Measurements from ENCODE around the gene TAS2R7.
"Not testable (repeated sequence)": the region's sequence is repeated elsewhere in the genome, so short reads cannot be mapped to it uniquely, and the experiment has no call there.

TAS2R7 gene, protein sequence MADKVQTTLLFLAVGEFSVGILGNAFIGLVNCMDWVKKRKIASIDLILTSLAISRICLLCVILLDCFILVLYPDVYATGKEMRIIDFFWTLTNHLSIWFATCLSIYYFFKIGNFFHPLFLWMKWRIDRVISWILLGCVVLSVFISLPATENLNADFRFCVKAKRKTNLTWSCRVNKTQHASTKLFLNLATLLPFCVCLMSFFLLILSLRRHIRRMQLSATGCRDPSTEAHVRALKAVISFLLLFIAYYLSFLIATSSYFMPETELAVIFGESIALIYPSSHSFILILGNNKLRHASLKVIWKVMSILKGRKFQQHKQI

DNA sequence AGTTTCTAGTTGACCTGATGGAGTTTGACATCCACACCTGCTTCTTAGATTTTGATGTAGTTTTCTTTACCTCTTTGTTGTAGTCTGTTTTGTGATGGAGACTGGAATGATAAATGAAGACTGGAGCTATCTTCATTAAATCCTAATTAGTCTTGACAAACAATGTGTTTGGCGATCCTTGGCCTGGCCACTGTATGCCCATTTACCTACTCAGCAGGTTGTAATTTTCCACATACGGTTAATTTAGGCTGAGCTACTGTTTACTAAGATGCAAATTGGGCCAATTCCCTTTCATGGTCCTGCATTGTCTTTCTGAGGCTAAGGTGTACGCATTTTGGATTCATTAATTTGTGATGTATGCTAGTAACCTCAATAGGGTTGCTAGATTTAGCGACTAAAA lies at the start of gene TAS2R7:
Gene TAS2R7, minus strand, starts transcription at position 41 of the 400 bp plus-strand sequence. CDS start 57 bp downstream, outside the sequence.
- no peak for DNase-seq

DNA sequence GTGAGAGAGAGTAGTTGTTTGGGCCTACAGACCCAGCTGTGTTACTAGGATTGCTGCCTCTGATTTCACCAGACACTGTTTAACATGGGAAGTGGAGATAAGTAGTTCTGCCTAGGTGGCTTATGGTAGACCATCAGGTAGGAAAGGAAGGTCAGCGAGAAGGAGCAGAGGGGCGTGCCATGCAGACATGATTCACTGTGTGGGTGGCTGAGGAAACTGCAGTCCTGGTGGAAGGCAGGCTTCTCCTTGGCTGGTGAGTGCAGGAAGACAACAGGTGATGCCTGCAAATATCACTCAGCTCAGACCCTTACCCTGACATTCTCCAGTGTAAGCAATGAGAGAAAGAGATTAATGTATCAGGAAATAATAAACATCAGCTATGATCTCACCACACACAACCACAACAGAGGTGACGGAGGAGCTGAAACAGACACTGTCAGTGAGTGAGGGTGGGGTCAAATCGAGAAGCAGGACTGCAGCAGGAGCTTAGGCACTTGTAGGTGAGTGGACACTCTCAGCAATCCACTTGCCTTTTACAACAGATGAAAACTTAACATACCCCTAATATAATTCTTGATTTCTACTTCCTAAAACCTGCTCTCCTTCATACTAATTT lies 48.9 kb upstream of the TAS2R7 start:
- DNase-seq: no peak

DNA sequence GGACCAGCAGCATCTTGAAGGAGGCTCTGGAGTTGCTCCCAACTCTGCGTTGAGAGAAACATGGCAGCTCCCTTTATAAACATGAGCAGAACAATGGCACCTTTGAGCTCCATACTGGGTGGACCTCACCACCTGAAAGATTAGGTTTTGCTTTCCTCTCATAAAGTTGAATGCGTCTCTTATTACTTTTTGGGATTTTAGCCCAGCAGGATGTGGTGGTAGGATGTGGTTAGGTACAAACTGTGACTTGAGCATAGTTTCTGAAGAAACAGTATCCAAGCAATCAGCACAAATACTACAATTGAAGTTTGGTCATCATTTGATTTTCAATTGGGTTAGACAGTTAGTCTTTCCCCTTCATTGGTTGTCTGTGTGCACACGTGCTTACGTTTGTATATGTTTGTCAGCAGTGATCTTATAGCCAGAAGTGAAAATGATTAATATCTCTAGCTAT lies 47.0 kb upstream of the TAS2R7 start, which contains the start of gene PRR4:
Gene PRR4, minus strand, starts transcription at position 51 of the 454 bp plus-strand sequence. Its CDS starts 38 bp downstream, at position 13.
- no peak for DNase-seq

DNA sequence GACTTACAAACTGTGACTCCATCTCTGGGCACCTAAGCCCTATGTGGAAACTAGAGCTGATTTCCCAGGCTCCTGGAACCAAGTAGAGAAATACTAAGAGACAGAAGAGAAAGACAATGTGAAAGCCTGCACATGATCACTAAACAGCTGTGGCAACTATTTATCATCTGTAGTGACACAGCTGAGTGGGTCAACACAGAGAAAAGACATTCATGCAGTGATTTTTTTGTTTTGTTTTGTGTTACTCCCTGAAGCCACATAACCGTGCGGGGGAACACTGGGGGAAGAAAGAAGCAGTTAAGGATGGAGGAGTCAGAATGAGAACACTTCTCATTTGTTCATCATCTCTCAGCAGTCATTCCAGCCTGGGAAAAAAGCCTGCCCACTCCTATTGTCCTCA lies 45.3 kb upstream of the TAS2R7 start:
- no peak for DNase-seq

DNA sequence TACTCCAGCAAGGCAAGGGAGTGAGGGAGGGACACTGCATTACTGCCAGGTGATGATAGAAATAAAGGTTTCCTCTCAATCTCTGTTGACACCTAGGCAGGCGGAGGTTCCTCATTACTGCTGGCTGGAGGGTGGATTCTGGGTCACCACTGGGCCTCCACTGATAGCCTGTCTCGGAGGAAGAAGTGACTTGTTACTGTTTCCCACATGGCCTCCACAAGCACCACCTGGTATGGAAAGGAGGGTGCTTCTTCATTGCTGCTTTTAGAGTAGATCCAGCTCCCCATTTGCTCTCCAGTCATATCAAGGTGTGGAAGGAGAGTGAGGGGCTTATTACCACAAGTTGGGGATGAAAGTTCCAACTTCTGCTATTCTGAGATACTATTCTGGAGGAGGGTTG lies 40.4 kb upstream of the TAS2R7 start:
- DNase-seq: no peak

DNA sequence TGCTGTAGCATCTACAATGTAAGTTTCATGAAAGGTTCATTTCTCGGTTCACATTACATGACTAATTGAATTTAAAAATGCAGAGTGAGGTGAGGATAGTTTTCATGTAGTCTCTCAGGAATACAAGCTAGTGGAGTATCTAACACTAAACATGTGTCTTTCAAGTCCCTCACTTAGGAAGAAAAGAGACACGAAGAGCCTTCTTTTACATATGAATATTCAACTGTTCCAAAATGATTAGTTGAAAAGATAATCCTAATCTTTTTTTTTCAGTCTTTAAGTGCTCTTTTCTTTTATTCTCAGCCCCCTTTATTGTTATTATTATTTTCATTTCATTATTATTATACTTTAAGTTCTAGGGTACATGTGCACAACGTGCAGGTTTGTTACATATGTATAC lies 36.0 kb upstream of the TAS2R7 start:
- DNase-seq: no peak

DNA sequence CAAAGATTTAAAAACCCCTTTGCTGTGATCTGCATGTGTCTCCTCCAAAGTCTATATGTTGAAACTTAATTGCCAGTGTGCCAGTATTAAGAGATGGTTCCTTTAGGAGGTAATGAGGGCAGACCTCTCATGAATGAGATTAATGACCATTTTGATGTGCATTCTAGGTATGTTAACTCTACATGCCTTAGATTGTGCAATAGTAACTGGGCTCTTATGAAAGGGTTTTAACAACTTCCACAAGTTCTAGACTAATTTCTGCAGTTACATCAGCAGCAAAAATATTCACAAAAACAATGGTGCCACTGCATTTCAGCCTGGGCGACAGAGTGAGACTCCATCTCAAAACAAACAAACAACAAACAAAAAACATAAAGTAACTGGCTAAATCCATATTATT lies 27.6 kb upstream of the TAS2R7 start:
- DNase-seq: no peak

DNA sequence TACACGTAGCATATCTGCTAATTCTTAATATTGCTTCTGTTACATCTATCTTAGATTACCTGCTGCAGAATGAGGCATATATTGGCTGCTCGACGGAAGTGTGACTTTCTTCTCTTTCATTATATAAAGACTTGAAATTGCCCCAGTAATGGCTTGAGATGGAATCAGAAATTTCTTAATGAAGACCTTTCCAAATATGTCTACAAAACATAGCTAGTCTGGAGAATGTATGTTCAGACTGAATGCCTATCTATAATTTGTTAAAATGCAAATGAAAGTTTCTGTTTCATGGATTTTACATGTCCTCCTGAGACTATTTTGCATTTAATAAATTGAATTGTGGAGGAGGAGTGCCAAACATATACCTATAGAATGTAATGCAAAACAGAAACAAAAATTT lies 23.8 kb upstream of the TAS2R7 start, which contains the start of gene TAS2R10:
Gene TAS2R10, minus strand, starts transcription at position 101 of the 400 bp plus-strand sequence. Its CDS starts 89 bp downstream, at position 12.
- no peak for DNase-seq

DNA sequence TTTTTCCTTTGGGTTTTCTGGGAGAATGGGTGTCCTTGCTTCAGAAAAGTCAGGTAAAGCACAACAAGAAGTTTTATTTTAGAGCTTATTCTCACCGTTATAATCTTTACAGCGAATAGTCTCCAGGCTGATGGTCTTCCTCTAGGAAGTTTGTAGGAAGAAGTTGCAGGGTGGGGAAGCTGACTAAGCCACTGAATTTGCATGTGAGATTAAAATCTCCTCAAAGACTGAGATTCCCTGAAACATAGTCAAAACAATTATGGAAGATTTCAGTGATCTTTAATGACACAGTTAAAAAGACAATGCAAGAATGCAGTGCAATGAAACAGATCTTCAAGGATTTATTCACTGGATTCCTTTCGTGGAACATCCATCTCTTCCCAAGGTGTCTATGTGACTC lies 22.5 kb upstream of the TAS2R7 start:
- DNase-seq: no peak

DNA sequence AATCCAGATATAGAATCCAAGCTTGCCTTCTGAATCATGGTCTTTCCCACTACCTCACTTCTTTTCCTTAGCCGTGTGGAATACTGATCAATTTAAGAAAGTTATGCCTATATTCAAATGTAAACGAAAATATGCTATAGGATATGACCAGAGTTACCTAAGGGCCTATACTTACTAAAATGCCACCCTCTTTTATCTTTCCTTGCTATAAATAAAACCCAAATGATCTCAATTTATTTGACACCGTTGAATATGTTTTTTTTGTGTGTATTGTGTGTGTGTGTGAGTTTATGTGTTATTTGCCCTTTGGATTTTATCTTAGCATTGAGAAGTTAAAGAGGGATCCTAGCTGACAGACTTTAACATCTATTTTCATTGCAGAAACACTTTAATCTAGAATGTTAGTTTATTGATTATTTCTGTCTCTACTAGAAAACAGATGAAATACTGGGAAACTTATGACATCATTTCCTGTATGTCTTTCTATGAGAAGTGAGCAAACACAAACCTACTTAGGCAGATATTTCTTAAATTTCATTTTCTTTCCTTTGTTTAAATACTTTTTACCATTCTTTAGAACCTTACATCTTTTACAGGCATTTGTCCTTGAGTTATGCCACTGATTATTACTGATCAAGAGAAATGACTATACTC lies 9.6 kb upstream of the TAS2R7 start:
- DNase-seq: no peak

DNA sequence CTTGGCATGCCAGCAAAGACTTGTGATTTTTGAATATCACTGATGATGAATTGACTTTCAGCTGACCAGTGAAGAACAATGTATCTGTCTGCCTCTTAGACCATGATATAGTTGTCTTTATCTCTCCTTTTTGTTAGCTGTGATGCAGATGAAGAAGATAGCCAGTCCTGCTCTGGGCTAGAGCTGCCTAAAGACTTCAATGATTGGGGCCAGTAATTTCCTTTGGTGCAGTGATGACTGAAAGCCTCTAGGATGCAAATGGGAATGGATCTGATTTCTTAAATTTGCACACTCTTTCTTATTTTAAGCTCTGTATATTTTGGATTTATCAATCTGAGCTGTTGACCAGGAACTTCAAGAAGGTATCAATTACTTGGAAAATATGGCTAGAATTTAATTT lies 7.6 kb upstream of the TAS2R7 start, which contains the start of gene TAS2R9:
Gene TAS2R9, minus strand, starts transcription at position 101 of the 400 bp plus-strand sequence. Its CDS starts 93 bp downstream, at position 8.
- DNase-seq: no peak

DNA sequence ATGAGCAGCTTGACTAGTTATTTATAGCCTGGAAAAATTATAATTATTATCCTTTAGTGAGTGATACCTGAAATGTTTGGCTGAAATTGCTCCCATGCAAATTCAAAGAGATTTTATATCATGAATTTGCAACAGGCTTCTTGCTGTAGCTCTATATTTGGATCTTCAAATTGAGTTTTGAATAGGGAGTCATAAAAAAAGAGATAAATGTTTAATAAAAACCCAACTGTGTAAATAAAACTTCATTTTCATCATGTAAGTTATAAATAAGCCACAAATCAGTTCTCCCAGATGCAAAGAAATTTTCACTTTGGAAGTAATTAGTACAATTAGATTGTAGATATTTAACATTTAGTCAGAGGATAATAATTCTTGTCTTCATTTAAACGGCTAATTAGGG lies 4.8 kb upstream of the TAS2R7 start, which contains the start of gene TAS2R8:
Gene TAS2R8, minus strand, starts transcription at position 101 of the 400 bp plus-strand sequence. CDS start 306 bp downstream, outside the sequence.
- no peak for DNase-seq

DNA sequence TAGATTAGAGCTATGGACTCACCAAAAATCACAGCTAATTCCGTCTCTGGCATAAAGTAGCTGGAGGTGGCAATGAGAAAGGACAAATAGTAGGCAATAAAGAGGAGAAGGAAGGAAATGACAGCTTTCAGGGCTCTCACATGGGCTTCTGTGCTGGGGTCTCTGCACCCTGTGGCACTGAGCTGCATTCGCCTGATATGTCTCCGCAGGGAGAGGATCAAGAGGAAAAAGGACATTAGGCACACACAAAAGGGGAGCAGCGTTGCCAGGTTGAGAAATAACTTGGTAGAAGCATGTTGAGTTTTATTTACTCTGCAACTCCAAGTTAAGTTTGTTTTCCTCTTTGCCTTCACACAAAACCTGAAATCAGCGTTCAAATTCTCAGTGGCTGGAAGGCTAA lies 686 bp downstream of the TAS2R7 start:
- DNase-seq: no peak

DNA sequence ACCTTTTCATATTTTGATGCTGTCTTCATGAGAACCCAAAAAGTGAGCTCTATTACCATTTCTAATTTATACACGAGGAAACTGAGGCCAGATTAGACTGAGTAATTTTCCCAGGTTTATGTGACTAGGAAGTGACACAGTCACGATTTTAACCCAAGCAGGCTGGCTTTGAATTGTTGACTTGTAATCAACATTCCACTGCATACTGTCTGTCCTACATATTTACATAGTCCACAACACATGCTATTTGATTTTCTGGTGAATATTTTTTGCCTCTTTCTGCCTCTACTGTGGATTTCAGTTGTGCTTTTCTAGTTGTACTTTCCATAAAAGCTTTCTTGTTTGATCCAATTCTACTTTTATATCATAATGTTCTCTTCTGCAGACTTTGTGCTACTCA lies 8.2 kb downstream of the TAS2R7 start:
- no peak for DNase-seq

DNA sequence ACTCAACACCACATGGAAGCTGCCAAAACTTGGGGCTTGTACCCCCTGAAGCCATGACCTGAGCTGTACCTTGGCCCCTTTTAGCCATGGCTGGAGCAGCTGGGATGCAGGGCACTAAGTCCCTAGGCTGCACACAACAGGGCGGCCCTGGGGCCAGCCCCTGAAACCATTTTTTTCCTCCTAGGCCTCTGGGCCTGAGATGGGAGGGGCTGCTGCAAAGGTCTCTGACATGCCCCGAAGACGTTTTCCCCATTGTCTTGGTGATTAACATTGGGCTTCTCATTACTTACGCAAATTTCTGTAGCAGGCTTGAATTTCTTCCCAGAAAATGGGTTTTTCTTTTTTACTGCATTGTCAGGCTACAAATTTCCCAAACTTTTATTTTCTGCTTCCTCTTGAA lies 10.7 kb downstream of the TAS2R7 start:
- not testable (repeated sequence) for DNase-seq

DNA sequence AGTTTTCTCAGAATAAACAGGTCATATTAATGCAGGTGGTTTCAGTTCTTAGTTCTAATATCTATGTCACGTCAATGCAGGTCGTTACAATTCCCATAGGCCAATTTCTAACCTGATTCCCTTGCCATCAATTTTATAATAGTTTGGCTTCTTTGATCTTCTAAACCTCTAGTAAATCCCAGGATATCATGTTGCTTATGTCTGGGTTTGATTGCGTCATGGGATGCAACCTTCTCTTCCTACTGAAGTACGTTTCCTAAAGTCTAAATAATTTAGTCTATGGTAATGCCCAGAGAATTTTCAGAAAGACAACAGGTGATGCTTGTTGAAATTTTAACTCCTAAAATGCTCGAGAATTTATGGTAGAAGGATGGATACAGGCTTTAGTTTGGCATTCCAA lies 19.2 kb downstream of the TAS2R7 start:
- DNase-seq: no peak

DNA sequence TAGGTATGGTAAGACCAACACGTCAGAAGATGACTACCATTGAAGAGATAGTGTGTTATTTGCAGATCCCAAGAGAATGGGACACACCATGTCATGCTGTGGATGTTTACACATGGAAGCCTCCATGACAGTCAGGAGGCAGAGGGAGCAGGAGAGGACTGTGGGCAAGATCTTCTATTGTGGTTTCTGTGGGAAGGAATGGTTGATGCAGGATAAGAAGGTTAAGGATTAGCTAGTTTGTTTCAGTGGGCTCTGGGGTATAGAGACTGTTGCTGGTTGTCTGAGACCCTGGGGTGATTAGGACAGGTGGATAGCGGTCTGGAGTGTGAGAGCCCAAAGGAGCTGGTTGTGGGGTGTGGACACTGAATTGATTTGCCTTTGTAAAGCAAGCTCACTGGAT lies 23.3 kb downstream of the TAS2R7 start:
- no peak for DNase-seq

DNA sequence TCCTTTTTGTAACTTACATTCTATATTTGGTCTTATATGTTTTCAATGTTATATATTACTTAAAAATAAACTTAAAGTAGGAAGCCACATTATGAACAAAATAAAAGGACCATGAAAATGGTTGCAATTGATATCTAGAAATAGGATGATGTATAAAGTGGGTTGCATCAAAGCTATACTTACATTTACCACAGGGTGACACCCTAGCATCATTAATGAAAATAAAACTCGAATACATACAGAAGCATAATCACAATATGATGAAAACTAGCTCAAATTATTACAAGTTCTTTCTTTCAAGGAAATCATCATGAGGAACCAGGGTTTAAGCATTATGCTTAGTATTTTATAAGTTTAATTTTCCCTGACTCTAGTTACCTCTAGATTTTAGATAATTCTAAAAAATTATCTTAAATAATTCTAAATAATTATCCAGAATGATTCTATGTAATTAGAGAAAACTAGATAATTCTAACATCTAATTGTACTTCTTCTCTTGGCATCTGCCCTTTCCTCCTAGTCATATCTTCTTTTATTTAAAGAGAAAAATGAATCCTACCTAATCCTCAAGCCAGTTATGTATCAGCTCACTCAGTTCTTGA lies 31.2 kb downstream of the TAS2R7 start:
- no peak for DNase-seq

DNA sequence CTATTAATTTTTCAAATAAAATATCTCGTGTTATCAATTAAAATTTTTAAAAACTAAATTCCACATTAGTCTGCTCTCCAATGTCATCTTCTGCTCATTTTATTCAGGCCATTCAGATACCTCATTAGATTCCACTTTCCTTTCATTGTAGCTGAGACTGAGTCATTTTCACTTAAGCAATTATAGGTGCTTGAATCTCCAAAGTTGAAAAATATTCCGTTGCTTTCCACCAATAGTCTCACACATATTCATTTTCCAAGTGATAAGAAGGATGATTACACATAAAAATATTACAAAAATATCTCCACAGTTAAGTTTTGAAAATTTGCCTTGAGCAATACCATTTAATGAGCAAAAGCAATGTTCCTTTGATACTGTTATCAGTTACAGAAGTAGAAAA lies 42.8 kb downstream of the TAS2R7 start:
- DNase-seq: no peak

DNA sequence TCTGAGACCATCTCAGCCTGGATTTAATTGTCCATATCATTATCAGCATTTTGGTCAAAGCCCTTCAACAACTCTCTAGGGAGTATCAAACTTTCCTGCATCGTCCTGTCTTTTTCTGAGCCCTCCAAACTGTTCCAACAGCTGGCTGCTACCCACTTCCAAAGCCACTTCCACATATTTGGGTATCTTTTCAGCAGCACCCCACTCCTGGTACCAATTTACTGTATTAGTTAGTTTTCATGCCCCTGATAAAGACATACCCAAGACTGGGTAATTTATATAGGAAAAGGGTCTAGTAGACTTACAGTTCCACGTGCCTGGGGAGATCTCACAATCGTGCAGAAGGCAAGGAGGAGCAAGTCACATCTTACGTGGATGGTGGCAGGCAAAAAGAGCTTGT lies 46.2 kb downstream of the TAS2R7 start:
- DNase-seq: no peak

DNA sequence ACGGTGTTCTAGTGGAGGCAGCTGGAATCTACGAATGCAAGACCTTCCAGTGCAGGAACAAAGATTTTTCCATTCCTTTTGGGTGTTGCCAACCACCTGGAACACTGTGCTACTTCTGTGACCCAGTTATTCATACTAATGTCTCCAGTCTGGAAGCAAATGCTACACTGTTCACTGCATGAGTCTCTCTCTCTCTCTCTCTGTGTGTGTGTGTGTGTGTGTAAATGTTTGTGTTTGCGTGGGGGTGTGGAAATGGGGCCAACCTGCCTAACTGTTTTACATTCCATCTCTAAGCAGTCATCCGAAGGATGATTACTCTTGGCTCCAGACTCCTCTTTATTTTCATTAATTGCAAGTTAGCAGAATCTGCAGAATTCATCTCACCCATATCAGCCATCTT lies 49.4 kb downstream of the TAS2R7 start:
- DNase-seq: no peak

All from stimulated activated CD4-positive, alpha-beta T cell treated with anti-CD3 and anti-CD28 coated beads, Interleukin-4, amount 100 ng/mL, for 4 hours (primary cell).